ENCODE measurements around the gene NRG4. TPM values are rescaled to one million over a fixed set of nuclear protein-coding genes. Genes with fewer than 3 reads are reported as not detected.

NRG4 gene
- total and polyA plus RNA-seq, 2 experiments from 2014 or later, result 0.21 to 0.47 TPM

DNA sequence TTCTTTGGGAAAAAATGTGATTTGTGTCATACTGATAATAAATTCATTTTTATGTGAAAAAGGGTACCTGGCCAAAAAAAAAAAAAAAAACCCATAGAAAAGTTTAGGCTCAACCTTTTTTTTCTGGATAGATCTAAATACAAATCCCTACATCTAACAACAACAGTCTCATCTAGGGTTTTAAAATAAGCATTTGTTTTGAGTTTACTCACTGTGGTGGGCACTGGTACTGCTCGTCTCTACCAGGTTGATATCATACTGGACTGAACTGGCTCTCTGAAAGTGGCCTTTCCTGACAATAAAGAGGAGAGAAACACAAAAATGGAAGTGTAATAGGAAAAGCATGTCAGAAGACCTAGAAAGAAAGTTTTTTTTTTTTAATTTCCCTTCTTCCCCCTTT is 56.5 kb downstream of the NRG4 start:
- ATAC-seq (peak; percentile 52), DNase-seq (ENCODE audit: low spot score) (peak; percentile 29)
- H3K27ac ChIP-seq (ENCODE audit: low read depth), result no peak overlapping the region
- Mint-ChIP-seq H3K4me3 (no peak overlapping the region), H3K27ac (no peak overlapping the region), H3K4me1 (no peaks in the 10 kb centered on the region), H3K9me3 (no peaks in the 10 kb centered on the region), H3K27me3 (ENCODE audit: insufficient read depth, low read depth, poor library complexity) (peaks cover 3% of the 10 kb centered on the region), H3K36me3 (ENCODE audit: low read depth) (no peaks in the 10 kb centered on the region)
- H2AFZ ChIP-seq, result no peak overlapping the region
- no peaks in the 10 kb centered on the region for H3K9me2 ChIP-seq (ENCODE audit: insufficient read depth)
- H3K27me3 ChIP-seq (ENCODE audit: insufficient read depth), result no peaks in the 10 kb centered on the region
- no peaks in the 10 kb centered on the region for H3K79me2 ChIP-seq (replicated peaks; ENCODE audit: insufficient read depth)
- no peak overlapping the region for H3K4me2 ChIP-seq
- H3F3A ChIP-seq (replicated peaks; ENCODE audit: low read depth), result no peaks in the 10 kb centered on the region
- H4K20me1 ChIP-seq (replicated peaks; ENCODE audit: insufficient read depth), result no peaks in the 10 kb centered on the region
- TF ChIP-seq EZH2phosphoT487 (IDR thresholded peaks at IDR 0.05; ENCODE audit: unreplicated experiment), result no peak
- TF ChIP-seq POLR2AphosphoS5 (IDR thresholded peaks at IDR 0.05; ENCODE audit: low read depth), result no peak
- no peak for TF ChIP-seq STAT1 (IDR thresholded peaks at IDR 0.05; ENCODE audit: unreplicated experiment)
- no peak for TF ChIP-seq NANOG (IDR thresholded peaks at IDR 0.05; ENCODE audit: borderline replicate concordance)
- H3K4me1 ChIP-seq (ENCODE audit: insufficient read depth), result no peaks in the 10 kb centered on the region
- no peak overlapping the region for H3K4me3 ChIP-seq
- H3K36me3 ChIP-seq (ENCODE audit: insufficient read depth), result no peaks in the 10 kb centered on the region

DNA sequence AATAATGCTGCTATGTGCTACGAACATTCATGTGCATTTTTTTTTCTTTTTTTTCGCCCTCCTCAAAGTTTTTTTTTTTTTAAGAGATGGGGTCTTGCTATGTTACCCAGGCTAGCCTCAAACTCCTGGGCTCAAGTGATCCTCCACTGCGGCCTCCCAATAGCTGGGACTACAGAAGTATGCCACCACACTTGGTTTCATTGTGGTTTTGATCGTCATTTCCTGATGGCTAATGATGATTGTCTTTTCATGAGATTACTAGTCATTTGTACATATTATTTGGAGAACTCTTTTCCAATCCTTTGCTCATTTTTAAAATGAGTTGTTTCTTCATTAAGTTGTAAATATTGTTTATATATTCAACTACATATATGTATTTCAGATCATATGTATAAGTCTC is 59.7 kb downstream of the NRG4 start:
- no peaks in the 10 kb centered on the region for H3F3A ChIP-seq (replicated peaks; ENCODE audit: low read depth)
- peaks cover 3% of the 10 kb centered on the region for H3K27me3 Mint-ChIP-seq (ENCODE audit: insufficient read depth, low read depth, poor library complexity)

More for the DNA sequence above, 59.7 kb downstream of the NRG4 start:
- Histone ChIP-seq H3K4me3 (no peak overlapping the region), H3K4me2 (no peak overlapping the region), H3K27me3 (ENCODE audit: insufficient read depth) (no peaks in the 10 kb centered on the region), H3K36me3 (ENCODE audit: insufficient read depth) (no peaks in the 10 kb centered on the region), H2AFZ (no peak overlapping the region), H3K79me2 (replicated peaks; ENCODE audit: insufficient read depth) (no peaks in the 10 kb centered on the region), H4K20me1 (replicated peaks; ENCODE audit: insufficient read depth) (no peaks in the 10 kb centered on the region), H3K9me2 (ENCODE audit: insufficient read depth) (no peaks in the 10 kb centered on the region), H3K27ac (ENCODE audit: low read depth) (no peak overlapping the region), H3K4me1 (ENCODE audit: insufficient read depth) (no peaks in the 10 kb centered on the region)
- ATAC-seq (no peak), DNase-seq (ENCODE audit: low spot score) (no peak)
- Mint-ChIP-seq H3K4me1 (no peaks in the 10 kb centered on the region), H3K9me3 (no peaks in the 10 kb centered on the region), H3K36me3 (ENCODE audit: low read depth) (no peaks in the 10 kb centered on the region), H3K27ac (no peak overlapping the region), H3K4me3 (no peak overlapping the region)
- TF ChIP-seq, protein P1, sequence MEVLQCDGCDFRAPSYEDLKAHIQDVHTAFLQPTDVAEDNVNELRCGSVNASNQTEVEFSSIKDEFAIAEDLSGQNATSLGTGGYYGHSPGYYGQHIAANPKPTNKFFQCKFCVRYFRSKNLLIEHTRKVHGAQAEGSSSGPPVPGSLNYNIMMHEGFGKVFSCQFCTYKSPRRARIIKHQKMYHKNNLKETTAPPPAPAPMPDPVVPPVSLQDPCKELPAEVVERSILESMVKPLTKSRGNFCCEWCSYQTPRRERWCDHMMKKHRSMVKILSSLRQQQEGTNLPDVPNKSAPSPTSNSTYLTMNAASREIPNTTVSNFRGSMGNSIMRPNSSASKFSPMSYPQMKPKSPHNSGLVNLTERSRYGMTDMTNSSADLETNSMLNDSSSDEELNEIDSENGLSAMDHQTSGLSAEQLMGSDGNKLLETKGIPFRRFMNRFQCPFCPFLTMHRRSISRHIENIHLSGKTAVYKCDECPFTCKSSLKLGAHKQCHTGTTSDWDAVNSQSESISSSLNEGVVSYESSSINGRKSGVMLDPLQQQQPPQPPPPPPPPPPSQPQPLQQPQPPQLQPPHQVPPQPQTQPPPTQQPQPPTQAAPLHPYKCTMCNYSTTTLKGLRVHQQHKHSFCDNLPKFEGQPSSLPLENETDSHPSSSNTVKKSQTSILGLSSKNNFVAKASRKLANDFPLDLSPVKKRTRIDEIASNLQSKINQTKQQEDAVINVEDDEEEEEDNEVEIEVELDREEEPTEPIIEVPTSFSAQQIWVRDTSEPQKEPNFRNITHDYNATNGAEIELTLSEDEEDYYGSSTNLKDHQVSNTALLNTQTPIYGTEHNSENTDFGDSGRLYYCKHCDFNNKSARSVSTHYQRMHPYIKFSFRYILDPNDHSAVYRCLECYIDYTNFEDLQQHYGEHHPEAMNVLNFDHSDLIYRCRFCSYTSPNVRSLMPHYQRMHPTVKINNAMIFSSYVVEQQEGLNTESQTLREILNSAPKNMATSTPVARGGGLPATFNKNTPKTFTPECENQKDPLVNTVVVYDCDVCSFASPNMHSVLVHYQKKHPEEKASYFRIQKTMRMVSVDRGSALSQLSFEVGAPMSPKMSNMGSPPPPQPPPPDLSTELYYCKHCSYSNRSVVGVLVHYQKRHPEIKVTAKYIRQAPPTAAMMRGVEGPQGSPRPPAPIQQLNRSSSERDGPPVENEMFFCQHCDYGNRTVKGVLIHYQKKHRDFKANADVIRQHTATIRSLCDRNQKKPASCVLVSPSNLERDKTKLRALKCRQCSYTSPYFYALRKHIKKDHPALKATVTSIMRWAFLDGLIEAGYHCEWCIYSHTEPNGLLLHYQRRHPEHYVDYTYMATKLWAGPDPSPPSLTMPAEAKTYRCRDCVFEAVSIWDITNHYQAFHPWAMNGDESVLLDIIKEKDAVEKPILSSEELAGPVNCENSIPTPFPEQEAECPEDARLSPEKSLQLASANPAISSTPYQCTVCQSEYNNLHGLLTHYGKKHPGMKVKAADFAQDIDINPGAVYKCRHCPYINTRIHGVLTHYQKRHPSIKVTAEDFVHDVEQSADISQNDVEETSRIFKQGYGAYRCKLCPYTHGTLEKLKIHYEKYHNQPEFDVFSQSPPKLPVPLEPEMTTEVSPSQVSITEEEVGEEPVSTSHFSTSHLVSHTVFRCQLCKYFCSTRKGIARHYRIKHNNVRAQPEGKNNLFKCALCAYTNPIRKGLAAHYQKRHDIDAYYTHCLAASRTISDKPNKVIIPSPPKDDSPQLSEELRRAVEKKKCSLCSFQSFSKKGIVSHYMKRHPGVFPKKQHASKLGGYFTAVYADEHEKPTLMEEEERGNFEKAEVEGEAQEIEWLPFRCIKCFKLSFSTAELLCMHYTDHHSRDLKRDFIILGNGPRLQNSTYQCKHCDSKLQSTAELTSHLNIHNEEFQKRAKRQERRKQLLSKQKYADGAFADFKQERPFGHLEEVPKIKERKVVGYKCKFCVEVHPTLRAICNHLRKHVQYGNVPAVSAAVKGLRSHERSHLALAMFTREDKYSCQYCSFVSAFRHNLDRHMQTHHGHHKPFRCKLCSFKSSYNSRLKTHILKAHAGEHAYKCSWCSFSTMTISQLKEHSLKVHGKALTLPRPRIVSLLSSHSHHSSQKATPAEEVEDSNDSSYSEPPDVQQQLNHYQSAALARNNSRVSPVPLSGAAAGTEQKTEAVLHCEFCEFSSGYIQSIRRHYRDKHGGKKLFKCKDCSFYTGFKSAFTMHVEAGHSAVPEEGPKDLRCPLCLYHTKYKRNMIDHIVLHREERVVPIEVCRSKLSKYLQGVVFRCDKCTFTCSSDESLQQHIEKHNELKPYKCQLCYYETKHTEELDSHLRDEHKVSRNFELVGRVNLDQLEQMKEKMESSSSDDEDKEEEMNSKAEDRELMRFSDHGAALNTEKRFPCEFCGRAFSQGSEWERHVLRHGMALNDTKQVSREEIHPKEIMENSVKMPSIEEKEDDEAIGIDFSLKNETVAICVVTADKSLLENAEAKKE (CRISPR knock-in tag; IDR thresholded peaks at IDR 0.05), result no peak
- TF ChIP-seq EZH2phosphoT487 (IDR thresholded peaks at IDR 0.05; ENCODE audit: unreplicated experiment) (no peak), NANOG (IDR thresholded peaks at IDR 0.05; ENCODE audit: borderline replicate concordance) (no peak), ZNF331 (CRISPR knock-in tag; IDR thresholded peaks at IDR 0.05; ENCODE audit: low read depth) (no peak), POLR2AphosphoS5 (IDR thresholded peaks at IDR 0.05; ENCODE audit: low read depth) (no peak), STAT1 (IDR thresholded peaks at IDR 0.05; ENCODE audit: unreplicated experiment) (no peak)
- TF ChIP-seq, protein P2, sequence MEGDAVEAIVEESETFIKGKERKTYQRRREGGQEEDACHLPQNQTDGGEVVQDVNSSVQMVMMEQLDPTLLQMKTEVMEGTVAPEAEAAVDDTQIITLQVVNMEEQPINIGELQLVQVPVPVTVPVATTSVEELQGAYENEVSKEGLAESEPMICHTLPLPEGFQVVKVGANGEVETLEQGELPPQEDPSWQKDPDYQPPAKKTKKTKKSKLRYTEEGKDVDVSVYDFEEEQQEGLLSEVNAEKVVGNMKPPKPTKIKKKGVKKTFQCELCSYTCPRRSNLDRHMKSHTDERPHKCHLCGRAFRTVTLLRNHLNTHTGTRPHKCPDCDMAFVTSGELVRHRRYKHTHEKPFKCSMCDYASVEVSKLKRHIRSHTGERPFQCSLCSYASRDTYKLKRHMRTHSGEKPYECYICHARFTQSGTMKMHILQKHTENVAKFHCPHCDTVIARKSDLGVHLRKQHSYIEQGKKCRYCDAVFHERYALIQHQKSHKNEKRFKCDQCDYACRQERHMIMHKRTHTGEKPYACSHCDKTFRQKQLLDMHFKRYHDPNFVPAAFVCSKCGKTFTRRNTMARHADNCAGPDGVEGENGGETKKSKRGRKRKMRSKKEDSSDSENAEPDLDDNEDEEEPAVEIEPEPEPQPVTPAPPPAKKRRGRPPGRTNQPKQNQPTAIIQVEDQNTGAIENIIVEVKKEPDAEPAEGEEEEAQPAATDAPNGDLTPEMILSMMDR (conservative IDR thresholded peaks at IDR 0.05; ENCODE audit: low read depth in 2 of 2), result no peak

Data from GM23338 (cell line).